H1 (cell line): ENCODE measurements around the gene RMRP. TPM values are rescaled to one million over a fixed set of nuclear protein-coding genes. Genes with fewer than 3 reads are reported as not detected.

ENCODE experiments used
- CTCF ChIA-PET: fragments of 300-600 bp; sonication (Branson Sonifier 250); formaldehyde crosslinking; loops from one replicate; lab custom pipeline; 2021; ENCODE audit not compliant: partially characterized antibody; lab: Charles Lee
- POLR2A ChIA-PET: fragments of 300-600 bp; sonication (Branson Sonifier 250); formaldehyde crosslinking; loops from one replicate; lab custom pipeline; 2021; ENCODE audit warnings: inconsistent platforms; ENCODE audit not compliant: partially characterized antibody; lab: Charles Lee
- DNase-seq, 2 experiments: peaks; one replicate each; pipeline versions ENCODE4 v3.0.0 to v3.0.0-alpha.2; 2010 to 2022; ENCODE audit warnings: low spot score in 2 of 2, low read depth in 1 of 2, mixed read lengths in 1 of 2
- FAIRE-seq: peaks from 2 replicates; lab custom pipeline; 2011; peaks lifted over from hg19 to GRCh38; lab: Jason Lieb, UNC
- H2AFZ ChIP-seq: 2 replicates; pipeline ENCODE4 v1.8.1; 2012; ENCODE audit warnings: low read length, inconsistent platforms
- H2AK5ac ChIP-seq: 2 replicates; pipeline ENCODE4 v1.6.1; 2013; ENCODE audit warnings: low read depth, low read length
- H2BK120ac ChIP-seq: replicated peaks from 2 replicates; pipeline ENCODE3; 2013; ENCODE audit warnings: low read depth, low read length, inconsistent platforms
- H2BK12ac ChIP-seq: 2 replicates; pipeline ENCODE4 v1.6.1; 2013; ENCODE audit warnings: low read depth, low read length
- H2BK15ac ChIP-seq: 2 replicates; pipeline ENCODE4 v1.6.1; 2013; ENCODE audit warnings: low read length
- H2BK20ac ChIP-seq: 2 replicates; pipeline ENCODE4 v1.6.1; 2013; ENCODE audit warnings: low read length
- H2BK5ac ChIP-seq: 2 replicates; pipeline ENCODE4 v1.6.1; 2013; ENCODE audit warnings: low read depth, low read length
- H3K14ac ChIP-seq: 2 replicates; pipeline ENCODE4 v1.6.1; 2013; ENCODE audit warnings: inconsistent platforms; ENCODE audit not compliant: insufficient read length
- H3K18ac ChIP-seq: 2 replicates; pipeline ENCODE4 v1.6.1; 2013; ENCODE audit warnings: low read length; ENCODE audit errors: extremely low read depth
- H3K23ac ChIP-seq: 2 replicates; pipeline ENCODE4 v1.6.1; 2013; ENCODE audit warnings: inconsistent platforms; ENCODE audit not compliant: insufficient read length
- H3K23me2 ChIP-seq: 2 replicates; pipeline ENCODE4 v1.6.1; 2013; ENCODE audit warnings: low read depth, low read length
- H3K27ac ChIP-seq: 2 replicates; pipeline ENCODE4 v1.6.1; 2011; ENCODE audit warnings: low read depth, low read length, inconsistent platforms
- H3K27me3 ChIP-seq, 4 experiments: replicated peaks in 1 of 4; 1 replicate in 1 of 4; 2 replicates in 3 of 4; pipeline versions ENCODE4 v1.6.1 to v1.8.1; 2011 to 2013; ENCODE audit warnings: low read length in 3 of 4, mild to moderate bottlenecking in 3 of 4, inconsistent platforms in 2 of 4, mixed read lengths in 2 of 4, moderate library complexity in 1 of 4; ENCODE audit not compliant: control insufficient read depth in 3 of 4, insufficient read depth in 3 of 4; ENCODE audit errors: extremely low read depth in 1 of 4
- H3K36me3 ChIP-seq, 4 experiments: 2 replicates each; pipeline versions ENCODE4 v1.6.1 to v1.8.1; 2011 to 2013; ENCODE audit warnings: mild to moderate bottlenecking in 4 of 4, low read length in 3 of 4, moderate library complexity in 2 of 4, control low read depth in 1 of 4, inconsistent platforms in 1 of 4; ENCODE audit not compliant: insufficient read depth in 4 of 4, control insufficient read depth in 2 of 4
- H3K4ac ChIP-seq: replicated peaks from 2 replicates; pipeline ENCODE3; 2013; ENCODE audit warnings: low read length, low read depth, mixed read lengths, inconsistent platforms; ENCODE audit not compliant: insufficient read length
- H3K4me1 ChIP-seq, 4 experiments: replicated peaks in 1 of 4; 1 replicate in 1 of 4; 2 replicates in 3 of 4; pipeline versions ENCODE4 v1.6.1 to v1.8.1; 2011 to 2013; ENCODE audit warnings: low read length in 3 of 4, inconsistent platforms in 2 of 4, mixed read lengths in 1 of 4; ENCODE audit not compliant: insufficient read depth in 4 of 4, control insufficient read depth in 3 of 4
- H3K4me2 ChIP-seq, 2 experiments: 2 replicates each; pipeline versions ENCODE4 v1.6.1 to v1.8.1; 2011 to 2013; ENCODE audit warnings: low read depth in 2 of 2, low read length in 2 of 2, control low read depth in 1 of 2, inconsistent platforms in 1 of 2, mild to moderate bottlenecking in 1 of 2; ENCODE audit not compliant: insufficient read depth in 1 of 2
- H3K4me3 ChIP-seq, 4 experiments: fragments of 200-600, 300-600 bp in 1 of 4; sonication (generic), shearing (Covaris generic), sonication (Bioruptor Twin) in 1 of 4; 2 replicates each; pipeline versions ENCODE4 v1.5.1 to v1.8.1; 2011 to 2016; ENCODE audit warnings: low read length in 4 of 4, low read depth in 3 of 4, control low read depth in 2 of 4, inconsistent platforms in 2 of 4, mild to moderate bottlenecking in 2 of 4, mixed read lengths in 1 of 4, moderate library complexity in 1 of 4; ENCODE audit not compliant: insufficient read depth in 2 of 4; ENCODE audit errors: extremely low read depth in 1 of 4
- H3K56ac ChIP-seq: replicated peaks from 2 replicates; pipeline ENCODE3; 2013; ENCODE audit warnings: low read depth, mild to moderate bottlenecking, mixed read lengths, low read length, inconsistent platforms; ENCODE audit not compliant: insufficient read length
- H3K79me1 ChIP-seq: 2 replicates; pipeline ENCODE4 v1.6.1; 2013; ENCODE audit warnings: low read depth, low read length, control low read depth
- H3K79me2 ChIP-seq, 2 experiments: 2 replicates each; pipeline versions ENCODE4 v1.6.1 to v1.8.1; 2012 to 2013; ENCODE audit warnings: low read length in 2 of 2, mild to moderate bottlenecking in 2 of 2, inconsistent platforms in 1 of 2; ENCODE audit not compliant: insufficient read depth in 2 of 2, control insufficient read depth in 1 of 2
- H3K9ac ChIP-seq, 4 experiments: replicated peaks in 1 of 4; 1 replicate in 1 of 4; 2 replicates in 3 of 4; pipeline versions ENCODE4 v1.6.1 to v1.8.1; 2011 to 2013; ENCODE audit warnings: low read depth in 3 of 4, low read length in 3 of 4, control low read depth in 2 of 4, mild to moderate bottlenecking in 2 of 4, moderate library complexity in 2 of 4, inconsistent platforms in 1 of 4; ENCODE audit errors: extremely low read depth in 1 of 4
- H3K9me3 ChIP-seq, 2 experiments: 2 replicates each; pipeline versions ENCODE4 v1.6.1 to v1.8.1; 2012 to 2013; ENCODE audit warnings: mild to moderate bottlenecking in 2 of 2, moderate library complexity in 2 of 2, control low read depth in 1 of 2, inconsistent platforms in 1 of 2, low read depth in 1 of 2, low read length in 1 of 2, mixed read lengths in 1 of 2; ENCODE audit not compliant: insufficient read depth in 2 of 2
- H4K20me1 ChIP-seq, 2 experiments: replicated peaks in 1 of 2; 2 replicates each; pipeline versions ENCODE3 to v1.8.1; 2011 to 2013; ENCODE audit warnings: inconsistent platforms in 2 of 2, low read length in 2 of 2, mild to moderate bottlenecking in 1 of 2; ENCODE audit not compliant: insufficient read depth in 2 of 2, control insufficient read depth in 1 of 2
- H4K5ac ChIP-seq: 2 replicates; pipeline ENCODE4 v1.6.1; 2013; ENCODE audit warnings: low read length, low read depth, mixed read lengths, inconsistent platforms; ENCODE audit not compliant: insufficient read length
- H4K8ac ChIP-seq: 2 replicates; pipeline ENCODE4 v1.8.0; 2013; ENCODE audit warnings: mild to moderate bottlenecking, moderate library complexity, low read length, inconsistent platforms; ENCODE audit not compliant: insufficient read depth; ENCODE audit errors: extremely low read depth
- H4K91ac ChIP-seq: replicated peaks from 2 replicates; pipeline ENCODE3; 2013; ENCODE audit warnings: low read length, mixed read lengths, inconsistent platforms; ENCODE audit not compliant: insufficient read length
- RAD21 ChIP-seq, 2 experiments: IDR thresholded peaks in 1 of 2; conservative IDR thresholded peaks in 1 of 2; 2 replicates each; pipeline ENCODE4 v1.6.1; 2011; ENCODE audit warnings: low read depth in 2 of 2, low read length in 2 of 2, improper control_type of control experiment in 1 of 2, inconsistent platforms in 1 of 2, mild to moderate bottlenecking in 1 of 2, moderate library complexity in 1 of 2
- RFX5 ChIP-seq: IDR thresholded peaks from 2 replicates; pipeline ENCODE4 v1.6.1; 2011; ENCODE audit warnings: low read depth, low read length, improper control_type of control experiment, borderline replicate concordance
- SRF ChIP-seq: IDR thresholded peaks from 2 replicates; pipeline ENCODE4 v1.6.1; 2011; ENCODE audit warnings: mild to moderate bottlenecking, low read depth, low read length, moderate library complexity
- TCF12 ChIP-seq: IDR thresholded peaks from 2 replicates; pipeline ENCODE4 v1.6.1; 2011; ENCODE audit warnings: low read depth, mild to moderate bottlenecking, low read length
- WGBS, 2 experiments: shearing (Covaris generic) in 1 of 2; methylation state at CpG; one replicate each; pipeline versions ENCODE4 v1.1.6 to v1.1.7; 2013 to 2015; ENCODE audit warnings: low lambda C conversion rate in 2 of 2, mixed read lengths in 2 of 2, inconsistent platforms in 1 of 2, low coverage in 1 of 2, missing lambda C conversion rate in 1 of 2; ENCODE audit not compliant: insufficient replicate concordance in 2 of 2, insufficient coverage in 1 of 2, insufficient read length in 1 of 2; ENCODE audit errors: extremely low coverage in 1 of 2, missing lambda C conversion rate in 1 of 2; 5-methylcytosine and 5-hydroxymethylcytosine counted together
- polyA plus RNA-seq, 7 experiments: library from polyadenylated mRNA; depleted of rRNA in 3 of 7; stranded (reverse) in 5 of 7; unstranded in 2 of 7; fragments of >200 nt in 5 of 7; fragments of 200-250 nt in 2 of 7; gene quantifications; 1 replicate in 5 of 7; 2 replicates in 1 of 7; 4 replicates in 1 of 7; pipeline versions ENCODE4 v1.2.1 to v1.2.3, GENCODE V29; 2011 to 2013; ENCODE audit warnings: missing spikeins in 2 of 7, mixed read lengths in 2 of 7
- total RNA-seq: library from RNA; stranded (reverse); fragmentation: NEBNext Ultra II Directional; extraction: Animal tissue kit (Norgen Biotek cat#: 25700); gene quantifications from 2 replicates; pipeline ENCODE4 v1.2.1, GENCODE V29; 2021

RMRP gene
- total and polyA plus RNA-seq, 2 of the 8 experiments (the other 6 are each of a cell fraction or from before 2014, with no cell fraction given): 169 to 14,987 TPM

DNA sequence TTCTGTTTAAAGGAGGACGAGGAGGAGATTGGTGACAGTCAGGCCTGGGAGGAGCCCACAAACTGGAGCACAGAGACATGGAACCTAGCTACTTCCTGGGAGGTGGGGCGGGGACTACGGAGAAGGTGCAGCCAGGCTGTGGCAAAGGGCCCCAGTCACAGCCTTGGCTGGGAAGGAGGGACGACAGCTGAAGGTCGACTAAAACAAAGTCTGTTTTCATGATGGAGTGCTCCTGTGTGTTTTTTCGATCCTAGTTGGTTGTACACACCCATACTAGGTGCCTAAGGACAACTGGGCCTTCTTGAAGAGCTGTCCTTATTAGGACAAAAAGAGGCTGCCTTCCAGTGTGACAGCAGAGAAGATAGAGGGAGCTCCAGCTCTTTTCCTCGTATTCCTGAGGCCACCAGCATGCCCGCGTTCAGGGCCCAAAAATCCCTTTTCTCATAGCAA, 3.2 kb upstream of the RMRP start:
- Histone ChIP-seq H3K4ac (no peak overlapping the region), H3K27ac (peak overlapping the region; percentile 11; the same call in 1 of the 2 replicates), H3K4me3 (no peak overlapping the region), H2AFZ (no peak overlapping the region), H2BK120ac (no peak overlapping the region), H3K9ac (no peak overlapping the region), H3K23me2 (peaks cover 13% of the 10 kb centered on the region), H3K18ac (no peak overlapping the region), H3K79me1 (peaks cover 2% of the 10 kb centered on the region; the same call in 1 of the 2 replicates), H3K4me1 (peaks cover 0 to 5% (median 2%) of the 10 kb centered on the region in 4 experiments), H3K56ac (no peak overlapping the region), H3K36me3 (peaks cover 6 to 32% (median 13%) of the 10 kb centered on the region in 4 experiments), H4K5ac (no peak overlapping the region), H2BK5ac (no peak overlapping the region), H4K8ac (no peak overlapping the region), H2AK5ac (no peak overlapping the region), H3K27me3 (peaks cover 0 to 5% (median 0%) of the 10 kb centered on the region in 4 experiments; a peak in 1 of 7 replicates), H3K4me2 (no peak overlapping the region), H4K91ac (no peak overlapping the region), H2BK20ac (no peak overlapping the region), H3K23ac (no peak overlapping the region), H3K9me3 (no peaks in the 10 kb centered on the region), H2BK15ac (no peak overlapping the region), H3K79me2 (no peaks in the 10 kb centered on the region; a peak in 1 of 4 replicates), H3K14ac (no peak overlapping the region), H4K20me1 (peaks cover 2 to 6% of the 10 kb centered on the region in 2 experiments), H2BK12ac (no peak overlapping the region)
- CTCF ChIA-PET: interaction anchor here (0.6 to 15.9 kb wide), 28 partner anchors 9 to 871 kb away, joined by 3 to 347 read pairs (median 6); partner anchors contain the start of genes CA9, CREB3, GBA2 and HINT2
- FAIRE-seq (no peak), DNase-seq (no peak)
- POLR2A ChIA-PET: interaction anchor here (0.6 to 7.9 kb wide), 11 partner anchors 10 to 589 kb away, joined by 3 to 84 read pairs (median 5); partner anchors contain the start of genes CA9, CREB3, TLN1 and TPM2
- WGBS, 2 experiments: 77% methylated on average over 9 of the region's 9 CpGs; no CpG with 5 or more reads in 1 of the 2 experiments
- TF ChIP-seq TCF12 (no peak), RFX5 (no peak), SRF (peak; percentile 71), RAD21 (IDR thresholded peaks at IDR 0.05 in 1 of 2, conservative IDR thresholded peaks at IDR 0.05 in 1 of 2; ENCODE audit: low read depth in 2 of 2, low read length in 2 of 2) (peak; percentile 60 to 61)
